HepG2 (cell line): ENCODE measurements around the gene IL1RAPL2. TPM values are rescaled to one million over a fixed set of nuclear protein-coding genes. Genes with fewer than 3 reads are reported as not detected.

Experiments used
- ATAC-seq: fragments of 200-7000 bp; cut with Tn5 transposase; 3 replicates; pipeline ENCODE4 v1.9.1; 2020; ENCODE audit warnings: mild to moderate bottlenecking, moderate library complexity
- BruUV-seq: library from RNA; stranded (reverse); fragments of 400-500 nt; replicated peaks from 2 replicates; lab custom pipeline; 2021; lab: Mats Ljungman, UMichigan
- CTCF ChIA-PET: fragments of 300-600 bp; formaldehyde crosslinking; extraction: SDS; loops from one replicate; lab custom pipeline; 2021; ENCODE audit warnings: low total read pairs, inconsistent platforms, low intra/inter-chr PET ratio; lab: Yijun Ruan, JAX
- POLR2A ChIA-PET: fragments of 350-600 bp; sonication (Branson Sonifier 250); formaldehyde crosslinking; loops from one replicate; lab custom pipeline; 2020; ENCODE audit warnings: antibody characterized with exemption, inconsistent platforms; lab: Yijun Ruan, JAX
- DNase-seq: peaks from one replicate; pipeline ENCODE4 v3.0.0-alpha.2; 2015; ENCODE audit warnings: low spot score
- FAIRE-seq: peaks from 3 replicates; lab custom pipeline; 2011; peaks lifted over from hg19 to GRCh38; lab: Jason Lieb, UNC
- H2AFZ ChIP-seq: one replicate; pipeline ENCODE4 v1.6.1; 2011; ENCODE audit warnings: low read length, inconsistent platforms
- H3K27ac ChIP-seq: fragments of 300-600 bp; 3 replicates; pipeline ENCODE4 v1.8.0; 2011; ENCODE audit warnings: mixed run types, mild to moderate bottlenecking, mixed read lengths, low read length, inconsistent platforms; ENCODE audit not compliant: insufficient read depth; ENCODE audit errors: extremely low read length
- H3K27me3 ChIP-seq, 2 experiments: fragments of 200-600 bp in 1 of 2; 2 replicates in 1 of 2; 3 replicates in 1 of 2; pipeline versions ENCODE4 v1.6.0 to v1.8.0; 2011; ENCODE audit warnings: low read length in 2 of 2, mild to moderate bottlenecking in 2 of 2, moderate library complexity in 2 of 2, inconsistent platforms in 1 of 2; ENCODE audit not compliant: insufficient read depth in 2 of 2, control insufficient read depth in 1 of 2
- H3K36me3 ChIP-seq, 2 experiments: fragments of 200-600 bp in 1 of 2; replicated peaks in 1 of 2; 2 replicates in 1 of 2; 3 replicates in 1 of 2; pipeline versions ENCODE4 v1.5.1 to v1.8.0; 2011; ENCODE audit warnings: low read length in 2 of 2, inconsistent platforms in 1 of 2; ENCODE audit not compliant: insufficient read depth in 2 of 2, control insufficient read depth in 1 of 2
- H3K4me1 ChIP-seq: 2 replicates; pipeline ENCODE4 v1.5.1; 2012; ENCODE audit warnings: low read length, inconsistent platforms; ENCODE audit not compliant: insufficient read depth
- H3K4me2 ChIP-seq: 2 replicates; pipeline ENCODE4 v1.6.0; 2011; ENCODE audit warnings: low read depth, low read length, inconsistent platforms
- H3K4me3 ChIP-seq, 3 experiments: fragments of 200-600 bp in 1 of 3; sonication (generic), shearing (Covaris generic) in 1 of 3; replicated peaks in 1 of 3; 2 replicates each; pipeline ENCODE4 v1.5.1; 2011 to 2016; ENCODE audit warnings: low read length in 3 of 3, inconsistent platforms in 2 of 3, low read depth in 2 of 3, mild to moderate bottlenecking in 2 of 3, control low read depth in 1 of 3, mixed read lengths in 1 of 3; ENCODE audit not compliant: insufficient read depth in 1 of 3
- H3K79me2 ChIP-seq: one replicate; pipeline ENCODE4 v1.6.1; 2011; ENCODE audit warnings: low read length, inconsistent platforms; ENCODE audit not compliant: insufficient read depth
- H3K9ac ChIP-seq: 2 replicates; pipeline ENCODE4 v1.6.0; 2011; ENCODE audit warnings: mild to moderate bottlenecking, low read depth, low read length, inconsistent platforms; ENCODE audit not compliant: insufficient read depth
- H3K9me3 ChIP-seq: 2 replicates; pipeline ENCODE4 v1.5.1; 2012; ENCODE audit warnings: mild to moderate bottlenecking, low read length
- H4K20me1 ChIP-seq: 2 replicates; pipeline ENCODE4 v1.6.0; 2011; ENCODE audit warnings: inconsistent platforms, mild to moderate bottlenecking, low read length, moderate library complexity; ENCODE audit not compliant: insufficient read depth
- AGO1 ChIP-seq: fragments of 200-400 bp; formaldehyde crosslinking; IDR thresholded peaks from 2 replicates; pipeline ENCODE4 v1.6.1; 2017; ENCODE audit warnings: mild to moderate bottlenecking, low read depth, low read length, moderate library complexity; ENCODE audit not compliant: poor library complexity, severe bottlenecking
- BCL3 ChIP-seq: sonication (generic); formaldehyde crosslinking; IDR thresholded peaks from 2 replicates; pipeline ENCODE4 v1.5.1; 2020; ENCODE audit warnings: mild to moderate bottlenecking, missing genetic modification reagents, moderate library complexity
- BCL6 ChIP-seq: IDR thresholded peaks from 2 replicates; pipeline ENCODE4 v1.6.1; 2016; ENCODE audit warnings: missing genetic modification reagents, missing compliant biosample characterization
- DR1 ChIP-seq: sonication (generic); formaldehyde crosslinking; IDR thresholded peaks from 2 replicates; pipeline ENCODE4 v1.8.0; 2021; ENCODE audit warnings: mild to moderate bottlenecking, missing genetic modification reagents, inconsistent platforms
- MBD4 ChIP-seq: IDR thresholded peaks from 2 replicates; pipeline ENCODE4 v1.6.1; 2012; ENCODE audit warnings: low read length, inconsistent platforms, borderline replicate concordance
- RXRB ChIP-seq: IDR thresholded peaks from 2 replicates; pipeline ENCODE4 v1.6.1; 2016; ENCODE audit warnings: borderline replicate concordance, missing genetic modification reagents, missing compliant biosample characterization
- ZNF296 ChIP-seq: sonication (generic); formaldehyde crosslinking; conservative IDR thresholded peaks from 2 replicates; pipeline ENCODE4 v1.5.0; 2020; ENCODE audit warnings: mild to moderate bottlenecking, missing genetic modification reagents
- ZNF407 ChIP-seq: sonication (generic); formaldehyde crosslinking; IDR thresholded peaks from one replicate; pipeline ENCODE4 v1.5.1; 2020; ENCODE audit warnings: mild to moderate bottlenecking, missing genetic modification reagents; ENCODE audit errors: not compliant biosample characterization
- ZNF501 ChIP-seq: sonication (generic); formaldehyde crosslinking; IDR thresholded peaks from 2 replicates; pipeline ENCODE4 v1.5.1; 2020; ENCODE audit warnings: mild to moderate bottlenecking, moderate library complexity, missing genetic modification reagents
- ZNF639 ChIP-seq: conservative IDR thresholded peaks from 2 replicates; pipeline ENCODE4 v1.6.1; 2018; ENCODE audit warnings: missing genetic modification reagents
- ZNF720 ChIP-seq: sonication (generic); formaldehyde crosslinking; IDR thresholded peaks from 2 replicates; pipeline ENCODE4 v1.4.0; 2020; ENCODE audit warnings: missing genetic modification reagents
- WGBS: methylation state at CpG from one replicate; pipeline ENCODE4 v1.1.6; 2017; ENCODE audit warnings: low lambda C conversion rate; 5-methylcytosine and 5-hydroxymethylcytosine counted together
- in situ Hi-C: cut with HindIII; loops from 2 replicates; pipeline ENCODE4 v1.10.0; 2017; ENCODE audit warnings: low pct_unique_long_range_greater_than_20kb; ENCODE audit not compliant: extremely low pct_ligation_motif_present
- intact Hi-C: fragments of 100-400 bp; cut with micrococcal nuclease; formaldehyde crosslinking; loops from one replicate; pipeline ENCODE4 v1.10.0; 2022; ENCODE audit not compliant: unreplicated experiment
- polyA plus RNA-seq, 8 experiments: library from polyadenylated mRNA; depleted of rRNA in 3 of 8; stranded (reverse) in 7 of 8; unstranded in 1 of 8; fragments of >200 nt; fragmentation: Illumina TruSeq in 4 of 8; extraction: Trizol in 4 of 8; gene quantifications; 2 replicates each; pipeline versions ENCODE4 v1.2.1 to v1.2.3, GENCODE V29; 2011 to 2016; ENCODE audit warnings: low read depth in 4 of 8, missing spikeins in 1 of 8, mixed read lengths in 1 of 8; ENCODE audit not compliant: insufficient read depth in 1 of 8
- total RNA-seq, 5 experiments: library from RNA; depleted of rRNA; stranded (reverse); fragments of >200 nt; fragmentation: Illumina TruSeq; extraction: Trizol; gene quantifications; 2 replicates each; pipeline ENCODE4 v1.2.3, GENCODE V29; 2016; ENCODE audit warnings: low read depth in 1 of 5

The IL1RAPL2 gene
- total and polyA plus RNA-seq, 2 of the 13 experiments (the other 11 are each of a cell fraction or from before 2014, with no cell fraction given), result not detected

GRCh38 chrX:105480646-105481310 lies 914.8 kb downstream of the IL1RAPL2 start:
- CTCF ChIA-PET, result no interaction called here
- WGBS, result 0% methylated on average over 1 of the region's 1 CpG
- no peak overlapping the region for H3K4me2 ChIP-seq

More at GRCh38 chrX:105480646-105481310, 914.8 kb downstream of the IL1RAPL2 start:
- Histone ChIP-seq H3K79me2 (no peaks in the 10 kb centered on the region), H3K27ac (no peak overlapping the region), H3K4me1 (no peaks in the 10 kb centered on the region)
- in situ Hi-C loops, result no loop called here
- TF ChIP-seq ZNF639 (CRISPR knock-in tag), result no peak
- no peak for TF ChIP-seq ZNF720 (CRISPR knock-in tag)
- no peak for TF ChIP-seq ZNF407 (CRISPR knock-in tag)
- TF ChIP-seq ZNF296 (CRISPR knock-in tag), result no peak
- no peak for TF ChIP-seq AGO1
- TF ChIP-seq RXRB, result no peak
- TF ChIP-seq BCL6, result no peak
- no peak for TF ChIP-seq ZNF501 (CRISPR knock-in tag)
- no peak for TF ChIP-seq MBD4
- TF ChIP-seq DR1 (CRISPR knock-in tag), result no peak
- TF ChIP-seq BCL3, result no peak
- TF ChIP-seq, all 625 proteins: peak for 0
- intact Hi-C loops, result no loop called here
- no peak for DNase-seq
- Histone ChIP-seq H3K4me3 (no peak overlapping the region), H3K9me3 (no peaks in the 10 kb centered on the region), H4K20me1 (no peaks in the 10 kb centered on the region), H3K36me3 (no peaks in the 10 kb centered on the region), H2AFZ (no peak overlapping the region), H3K9ac (no peak overlapping the region), H3K27me3 (no peaks in the 10 kb centered on the region)
- BruUV-seq, result no TSS peak
- no peak for FAIRE-seq
- POLR2A ChIA-PET, result no interaction called here
- no peak for ATAC-seq
